ENCODE measurements around the gene TIGD2.
A peak's percentile ranks its signal among the peaks of the same experiment; 100 is the strongest.
"Not testable (repeated sequence)": the region's sequence is repeated elsewhere in the genome, so short reads cannot be mapped to it uniquely, and the experiment has no call there.

TIGD2 gene

GRCh38 chr4:89144652-89145051, 33.3 kb downstream of the TIGD2 start:
- not testable (repeated sequence) for H2BK5ac ChIP-seq (ENCODE audit: low read length); H3K9ac ChIP-seq (ENCODE audit: low read length); H3K27ac ChIP-seq (ENCODE audit: low read depth, low read length); H2AK5ac ChIP-seq (ENCODE audit: low read length); H3K79me2 ChIP-seq (ENCODE audit: control insufficient read depth, insufficient read depth, low read length); H3K4me1 ChIP-seq (ENCODE audit: control insufficient read depth, low read depth, low read length); H3K27me3 ChIP-seq (ENCODE audit: insufficient read depth, low read length, poor library complexity); H3K36me3 ChIP-seq (ENCODE audit: control insufficient read depth, insufficient read depth, low read length); H3K23ac ChIP-seq (ENCODE audit: low read length); H2BK120ac ChIP-seq (ENCODE audit: low read depth, low read length); H3K18ac ChIP-seq (ENCODE audit: low read length); H4K5ac ChIP-seq (ENCODE audit: low read length); H3K4me3 ChIP-seq (ENCODE audit: low read length); H2BK15ac ChIP-seq (replicated peaks; ENCODE audit: low read depth); H3K79me1 ChIP-seq (ENCODE audit: low read length); H3K4ac ChIP-seq (ENCODE audit: low read depth, low read length); H4K8ac ChIP-seq (ENCODE audit: low read depth, low read length); DNase-seq; H3K56ac ChIP-seq (ENCODE audit: low read length); H3K4me2 ChIP-seq (ENCODE audit: low read length)
- no CpG with 5 or more reads among the region's 1 CpG for WGBS (ENCODE audit: extremely low coverage, insufficient coverage, low lambda C conversion rate)

DNA sequence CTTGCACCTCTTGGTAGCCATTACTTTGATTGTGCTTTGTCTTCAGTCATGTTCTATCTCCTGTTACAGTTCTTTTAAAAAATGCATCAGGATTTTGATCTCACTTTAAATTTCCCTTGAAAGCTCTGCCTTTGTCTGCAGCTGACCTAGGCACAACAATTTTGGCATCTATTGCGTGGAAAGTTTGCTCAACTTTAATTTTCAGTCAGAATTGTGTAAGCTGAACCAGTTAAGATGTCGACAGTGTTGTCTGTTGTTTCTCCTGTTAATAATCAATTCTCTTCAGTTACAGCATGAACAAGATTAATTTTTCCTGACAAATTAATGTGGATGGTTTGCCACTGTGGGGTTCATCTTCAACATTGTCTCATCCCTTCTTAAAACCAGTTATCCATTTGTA, 34.9 kb downstream of the TIGD2 start:
- Histone ChIP-seq H3K4me3 (ENCODE audit: low read length) (no peak overlapping the region), H3K56ac (ENCODE audit: low read length) (no peak overlapping the region), H3K4me1 (ENCODE audit: control insufficient read depth, low read depth, low read length) (no peaks in the 10 kb centered on the region), H4K5ac (ENCODE audit: low read length) (no peak overlapping the region), H4K8ac (ENCODE audit: low read depth, low read length) (no peak overlapping the region), H3K4ac (ENCODE audit: low read depth, low read length) (no peak overlapping the region), H3K79me2 (ENCODE audit: control insufficient read depth, insufficient read depth, low read length) (no peaks in the 10 kb centered on the region), H3K27ac (ENCODE audit: low read depth, low read length) (no peak overlapping the region), H3K36me3 (ENCODE audit: control insufficient read depth, insufficient read depth, low read length) (no peaks in the 10 kb centered on the region), H2AK5ac (ENCODE audit: low read length) (no peak overlapping the region), H3K27me3 (ENCODE audit: insufficient read depth, low read length, poor library complexity) (no peaks in the 10 kb centered on the region), H3K79me1 (ENCODE audit: low read length) (no peaks in the 10 kb centered on the region), H2BK15ac (replicated peaks; ENCODE audit: low read depth) (no peak overlapping the region), H2BK5ac (ENCODE audit: low read length) (no peak overlapping the region), H3K9ac (ENCODE audit: low read length) (no peak overlapping the region), H3K18ac (ENCODE audit: low read length) (no peak overlapping the region), H2BK120ac (ENCODE audit: low read depth, low read length) (no peak overlapping the region), H3K23ac (ENCODE audit: low read length) (no peak overlapping the region), H3K4me2 (ENCODE audit: low read length) (no peak overlapping the region)
- no CpG with 5 or more reads among the region's 2 CpGs for WGBS (ENCODE audit: extremely low coverage, insufficient coverage, low lambda C conversion rate)
- DNase-seq: no peak

- WGBS (ENCODE audit: extremely low coverage, insufficient coverage, low lambda C conversion rate): no CpG with 5 or more reads among the region's 2 CpGs
- Histone ChIP-seq H3K27ac (ENCODE audit: low read depth, low read length) (no peak overlapping the region), H4K8ac (ENCODE audit: low read depth, low read length) (no peak overlapping the region), H2BK120ac (ENCODE audit: low read depth, low read length) (no peak overlapping the region), H3K4me3 (ENCODE audit: low read length) (no peak overlapping the region), H2BK15ac (replicated peaks; ENCODE audit: low read depth) (no peak overlapping the region), H4K5ac (ENCODE audit: low read length) (no peak overlapping the region), H3K36me3 (ENCODE audit: control insufficient read depth, insufficient read depth, low read length) (no peaks in the 10 kb centered on the region), H3K4ac (ENCODE audit: low read depth, low read length) (no peak overlapping the region), H3K4me2 (ENCODE audit: low read length) (no peak overlapping the region), H2BK5ac (ENCODE audit: low read length) (no peak overlapping the region), H3K79me2 (ENCODE audit: control insufficient read depth, insufficient read depth, low read length) (no peaks in the 10 kb centered on the region), H3K4me1 (ENCODE audit: control insufficient read depth, low read depth, low read length) (no peaks in the 10 kb centered on the region), H3K79me1 (ENCODE audit: low read length) (no peaks in the 10 kb centered on the region), H3K56ac (ENCODE audit: low read length) (no peak overlapping the region), H2AK5ac (ENCODE audit: low read length) (no peak overlapping the region), H3K18ac (ENCODE audit: low read length) (no peak overlapping the region), H3K27me3 (ENCODE audit: insufficient read depth, low read length, poor library complexity) (no peaks in the 10 kb centered on the region), H3K23ac (ENCODE audit: low read length) (no peak overlapping the region), H3K9ac (ENCODE audit: low read length) (no peak overlapping the region)
- DNase-seq: peak; percentile 87
Observed at GRCh38 chr4:89152972-89153371, 41.6 kb downstream of the TIGD2 start.

DNA sequence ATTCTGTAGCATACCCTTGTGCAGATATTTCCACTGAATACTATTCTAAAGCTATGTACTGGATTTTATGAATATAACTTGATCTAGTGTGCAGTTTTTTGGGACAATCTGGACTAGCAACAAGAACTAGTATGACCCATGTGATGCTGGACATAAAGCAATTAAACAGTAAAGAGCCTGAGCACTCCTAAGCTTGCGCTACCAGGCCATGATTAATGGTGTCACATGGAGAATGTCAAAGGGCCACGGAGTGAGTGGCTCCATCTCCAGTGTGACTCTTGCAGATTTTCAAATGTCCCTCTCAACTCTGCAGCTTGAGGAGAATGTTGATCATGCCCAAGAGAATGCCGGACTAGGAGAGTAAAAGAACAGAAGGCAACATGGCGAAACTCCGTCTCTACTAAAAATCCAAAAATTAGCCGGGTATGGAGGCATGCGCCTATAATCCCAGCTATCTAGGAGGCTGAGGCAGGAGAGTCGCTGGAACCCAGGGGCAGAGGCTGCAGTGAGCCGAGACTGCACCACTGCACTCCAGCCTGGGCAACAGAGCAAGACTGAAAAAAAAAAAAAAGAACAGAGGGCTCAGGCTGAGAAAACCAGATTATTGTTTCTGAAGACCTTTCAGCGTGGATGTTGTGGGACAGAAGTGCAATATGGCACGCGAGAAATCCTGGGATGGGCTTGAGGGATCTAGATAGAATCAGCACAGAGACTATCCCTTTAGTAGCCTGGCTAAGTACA, 45.0 kb downstream of the TIGD2 start:
- WGBS (ENCODE audit: extremely low coverage, insufficient coverage, low lambda C conversion rate): no CpG with 5 or more reads among the region's 12 CpGs

DNA sequence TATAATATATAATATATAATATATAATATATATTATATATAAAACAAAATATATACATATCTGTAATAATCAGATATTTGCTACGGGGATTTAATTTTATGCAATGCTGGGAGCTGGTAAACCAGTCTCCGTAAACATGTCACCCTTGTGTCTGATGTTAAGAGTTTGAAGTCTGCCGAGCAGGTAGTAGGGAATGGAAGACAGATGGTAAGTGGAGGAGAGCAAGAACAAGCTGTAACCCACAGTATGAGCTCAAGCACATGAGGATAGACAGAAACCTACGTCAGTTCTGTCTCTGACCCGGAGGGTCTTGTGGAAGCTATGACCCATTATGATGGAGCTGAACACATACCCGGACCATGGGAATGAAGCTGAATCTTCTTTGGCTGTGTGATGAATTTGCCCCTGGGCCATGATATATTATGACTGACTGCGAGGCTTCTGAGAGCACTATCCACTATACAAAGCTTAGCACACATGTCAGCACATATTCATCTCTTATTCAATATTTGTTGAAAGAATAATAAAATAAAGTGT, 46.2 kb downstream of the TIGD2 start:
- H3K4me2 ChIP-seq (ENCODE audit: low read length): no peak overlapping the region
- H2BK120ac ChIP-seq (ENCODE audit: low read depth, low read length): no peak overlapping the region
- no peak overlapping the region for H2BK15ac ChIP-seq (replicated peaks; ENCODE audit: low read depth)
- H3K4ac ChIP-seq (ENCODE audit: low read depth, low read length): no peak overlapping the region
- DNase-seq: no peak
- H3K27me3 ChIP-seq (ENCODE audit: insufficient read depth, low read length, poor library complexity): no peaks in the 10 kb centered on the region
- no peak overlapping the region for H3K18ac ChIP-seq (ENCODE audit: low read length)
- no CpG with 5 or more reads among the region's 7 CpGs for WGBS (ENCODE audit: extremely low coverage, insufficient coverage, low lambda C conversion rate)
- H3K79me2 ChIP-seq (ENCODE audit: control insufficient read depth, insufficient read depth, low read length): no peaks in the 10 kb centered on the region
- H3K4me3 ChIP-seq (ENCODE audit: low read length): no peak overlapping the region
- H2BK5ac ChIP-seq (ENCODE audit: low read length): no peak overlapping the region
- H3K9ac ChIP-seq (ENCODE audit: low read length): no peak overlapping the region
- no peaks in the 10 kb centered on the region for H3K4me1 ChIP-seq (ENCODE audit: control insufficient read depth, low read depth, low read length)
- H4K5ac ChIP-seq (ENCODE audit: low read length): no peak overlapping the region
- H4K8ac ChIP-seq (ENCODE audit: low read depth, low read length): no peak overlapping the region
- no peak overlapping the region for H3K23ac ChIP-seq (ENCODE audit: low read length)
- H3K36me3 ChIP-seq (ENCODE audit: control insufficient read depth, insufficient read depth, low read length): no peaks in the 10 kb centered on the region
- H3K79me1 ChIP-seq (ENCODE audit: low read length): no peaks in the 10 kb centered on the region
- peak overlapping the region; percentile 1 for H3K56ac ChIP-seq (ENCODE audit: low read length)
- no peak overlapping the region for H3K27ac ChIP-seq (ENCODE audit: low read depth, low read length)
- peak overlapping the region; percentile 57 for H2AK5ac ChIP-seq (ENCODE audit: low read length)

More for the DNA sequence above, 45.0 kb downstream of the TIGD2 start:
- no peak overlapping the region for H3K4ac ChIP-seq (ENCODE audit: low read depth, low read length)
- no peak overlapping the region for H3K9ac ChIP-seq (ENCODE audit: low read length)
- H4K8ac ChIP-seq (ENCODE audit: low read depth, low read length): no peak overlapping the region
- H2BK120ac ChIP-seq (ENCODE audit: low read depth, low read length): no peak overlapping the region
- no peak overlapping the region for H2AK5ac ChIP-seq (ENCODE audit: low read length)
- no peak overlapping the region for H3K4me3 ChIP-seq (ENCODE audit: low read length)
- H3K79me2 ChIP-seq (ENCODE audit: control insufficient read depth, insufficient read depth, low read length): no peaks in the 10 kb centered on the region
- H2BK5ac ChIP-seq (ENCODE audit: low read length): no peak overlapping the region
- DNase-seq: no peak
- H4K5ac ChIP-seq (ENCODE audit: low read length): no peak overlapping the region
- no peak overlapping the region for H2BK15ac ChIP-seq (replicated peaks; ENCODE audit: low read depth)
- H3K4me2 ChIP-seq (ENCODE audit: low read length): no peak overlapping the region
- no peaks in the 10 kb centered on the region for H3K36me3 ChIP-seq (ENCODE audit: control insufficient read depth, insufficient read depth, low read length)
- no peak overlapping the region for H3K18ac ChIP-seq (ENCODE audit: low read length)
- H3K79me1 ChIP-seq (ENCODE audit: low read length): no peaks in the 10 kb centered on the region
- H3K4me1 ChIP-seq (ENCODE audit: control insufficient read depth, low read depth, low read length): no peaks in the 10 kb centered on the region
- no peaks in the 10 kb centered on the region for H3K27me3 ChIP-seq (ENCODE audit: insufficient read depth, low read length, poor library complexity)
- no peak overlapping the region for H3K56ac ChIP-seq (ENCODE audit: low read length)
- H3K27ac ChIP-seq (ENCODE audit: low read depth, low read length): no peak overlapping the region
- H3K23ac ChIP-seq (ENCODE audit: low read length): no peak overlapping the region
